ENCODE measurements around the gene MAML3.

GRCh38 chr4:139670775-139671174, 483.2 kb downstream of the MAML3 start:
- TF ChIP-seq, protein P1, sequence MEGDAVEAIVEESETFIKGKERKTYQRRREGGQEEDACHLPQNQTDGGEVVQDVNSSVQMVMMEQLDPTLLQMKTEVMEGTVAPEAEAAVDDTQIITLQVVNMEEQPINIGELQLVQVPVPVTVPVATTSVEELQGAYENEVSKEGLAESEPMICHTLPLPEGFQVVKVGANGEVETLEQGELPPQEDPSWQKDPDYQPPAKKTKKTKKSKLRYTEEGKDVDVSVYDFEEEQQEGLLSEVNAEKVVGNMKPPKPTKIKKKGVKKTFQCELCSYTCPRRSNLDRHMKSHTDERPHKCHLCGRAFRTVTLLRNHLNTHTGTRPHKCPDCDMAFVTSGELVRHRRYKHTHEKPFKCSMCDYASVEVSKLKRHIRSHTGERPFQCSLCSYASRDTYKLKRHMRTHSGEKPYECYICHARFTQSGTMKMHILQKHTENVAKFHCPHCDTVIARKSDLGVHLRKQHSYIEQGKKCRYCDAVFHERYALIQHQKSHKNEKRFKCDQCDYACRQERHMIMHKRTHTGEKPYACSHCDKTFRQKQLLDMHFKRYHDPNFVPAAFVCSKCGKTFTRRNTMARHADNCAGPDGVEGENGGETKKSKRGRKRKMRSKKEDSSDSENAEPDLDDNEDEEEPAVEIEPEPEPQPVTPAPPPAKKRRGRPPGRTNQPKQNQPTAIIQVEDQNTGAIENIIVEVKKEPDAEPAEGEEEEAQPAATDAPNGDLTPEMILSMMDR (IDR thresholded peaks at IDR 0.05): no peak
- TF ChIP-seq POLR2A (IDR thresholded peaks at IDR 0.05): no peak
- TF ChIP-seq EP300 (IDR thresholded peaks at IDR 0.05): no peak
